ENCODE measurements around the gene KCNJ14. TPM values are rescaled to one million over a fixed set of nuclear protein-coding genes. Genes with fewer than 3 reads are reported as not detected.
A peak's percentile ranks its signal among the peaks of the same experiment; 100 is the strongest.

KCNJ14 gene
- total RNA-seq, 1 donor from 2014 or later = 1.6 TPM

DNA sequence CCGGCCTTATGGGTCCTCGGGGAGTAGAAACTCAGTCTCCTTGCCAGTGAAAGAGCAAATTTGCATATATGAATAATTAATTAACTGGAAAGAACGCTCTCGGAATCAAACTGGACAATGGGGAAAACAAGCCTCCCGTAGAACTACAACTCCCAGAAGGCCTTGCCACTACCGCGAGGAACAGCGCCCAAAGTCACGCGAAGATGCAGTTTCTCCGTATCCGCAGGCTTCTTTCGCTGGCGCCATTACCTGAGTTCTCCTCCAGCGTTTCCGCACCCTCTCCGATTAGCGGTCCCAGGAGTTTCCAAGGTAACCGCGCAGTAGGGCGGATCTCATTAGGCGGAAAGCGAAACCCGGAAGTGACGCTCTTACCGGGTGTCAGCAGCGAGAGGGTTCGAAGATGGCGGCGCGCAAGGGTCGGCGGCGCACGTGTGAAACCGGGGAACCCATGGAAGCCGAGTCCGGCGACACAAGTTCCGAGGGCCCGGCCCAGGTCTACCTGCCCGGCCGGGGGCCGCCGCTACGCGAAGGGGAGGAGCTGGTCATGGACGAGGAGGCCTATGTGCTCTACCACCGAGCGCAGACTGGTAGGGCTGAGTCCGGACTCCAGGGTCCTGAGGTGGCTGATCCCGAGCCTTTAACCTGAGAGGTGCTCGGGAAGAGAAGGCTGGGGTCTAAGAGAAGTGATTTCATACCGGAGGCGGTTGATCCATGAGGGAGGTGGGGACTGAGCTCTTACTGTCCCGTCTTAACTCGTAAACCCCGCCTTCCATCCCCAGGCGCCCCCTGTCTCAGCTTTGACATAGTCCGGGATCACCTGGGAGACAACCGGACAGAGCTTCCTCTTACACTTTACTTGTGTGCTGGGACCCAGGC lies 9.5 kb upstream of the KCNJ14 start, which contains the start of gene GRWD1:
Gene GRWD1 (plus strand): TSS at position 378 of the 876 bp plus-strand sequence. CDS start 23 bp downstream, at position 401.
- peak; percentile 96 for DNase-seq (ENCODE audit: extremely low spot score, unreplicated experiment)
- TF ChIP-seq CTCF (IDR thresholded peaks at IDR 0.05) = peak; percentile 6
- no peaks in the 10 kb centered on the region for H3K9me3 Mint-ChIP-seq (ENCODE audit: unreplicated experiment)
- peaks cover 14% of the 10 kb centered on the region for H3K4me1 Mint-ChIP-seq (ENCODE audit: unreplicated experiment)
- H3K27me3 Mint-ChIP-seq (ENCODE audit: unreplicated experiment) = no peaks in the 10 kb centered on the region
- peak within 1 kb of the TSS; percentile 99 for H3K27ac Mint-ChIP-seq (ENCODE audit: unreplicated experiment)
- H3K36me3 Mint-ChIP-seq (ENCODE audit: unreplicated experiment) = peaks cover 20% of the 10 kb centered on the region
- peak within 1 kb of the TSS; percentile 92 for H3K4me3 Mint-ChIP-seq (ENCODE audit: unreplicated experiment)

DNA sequence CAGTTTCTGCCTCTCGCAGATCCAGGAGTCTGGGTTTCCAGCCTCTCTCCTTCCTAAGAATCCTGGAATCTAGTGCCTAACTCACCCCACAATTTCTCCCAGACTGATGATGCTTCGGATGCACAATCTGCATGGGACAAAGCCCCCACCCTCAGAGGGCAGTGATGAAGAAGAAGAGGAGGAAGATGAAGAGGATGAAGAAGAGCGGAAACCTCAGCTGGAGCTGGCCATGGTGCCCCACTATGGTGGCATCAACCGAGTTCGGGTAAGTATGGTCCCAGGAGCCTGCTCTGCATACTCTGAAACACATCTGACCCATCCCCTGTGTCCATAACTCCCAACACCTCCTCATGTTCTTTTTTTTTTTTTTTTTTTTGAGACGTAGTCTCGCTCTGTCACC lies 8.8 kb upstream of the KCNJ14 start:
- Mint-ChIP-seq H3K4me3 (ENCODE audit: unreplicated experiment) (peak overlapping the region; percentile 92), H3K27me3 (ENCODE audit: unreplicated experiment) (no peaks in the 10 kb centered on the region), H3K9me3 (ENCODE audit: unreplicated experiment) (no peaks in the 10 kb centered on the region), H3K36me3 (ENCODE audit: unreplicated experiment) (peaks cover 23% of the 10 kb centered on the region), H3K27ac (ENCODE audit: unreplicated experiment) (no peak overlapping the region), H3K4me1 (ENCODE audit: unreplicated experiment) (peaks cover 14% of the 10 kb centered on the region)
- DNase-seq (ENCODE audit: extremely low spot score, unreplicated experiment) = no peak
- no peak for TF ChIP-seq CTCF (IDR thresholded peaks at IDR 0.05)

- no peak for TF ChIP-seq CTCF (IDR thresholded peaks at IDR 0.05)
- no peak overlapping the region for H3K4me3 Mint-ChIP-seq (ENCODE audit: unreplicated experiment)
- H3K9me3 Mint-ChIP-seq (ENCODE audit: unreplicated experiment) = no peaks in the 10 kb centered on the region
- H3K27me3 Mint-ChIP-seq (ENCODE audit: unreplicated experiment) = no peaks in the 10 kb centered on the region
- DNase-seq (ENCODE audit: extremely low spot score, unreplicated experiment) = no peak
- no peak overlapping the region for H3K27ac Mint-ChIP-seq (ENCODE audit: unreplicated experiment)
- peaks cover 28% of the 10 kb centered on the region for H3K36me3 Mint-ChIP-seq (ENCODE audit: unreplicated experiment)
- H3K4me1 Mint-ChIP-seq (ENCODE audit: unreplicated experiment) = peaks cover 14% of the 10 kb centered on the region
Observed at GRCh38 chr19:48448563-48448962, 6.8 kb upstream of the KCNJ14 start.

GRCh38 chr19:48450441-48450840 lies 4.9 kb upstream of the KCNJ14 start:
- peaks cover 30% of the 10 kb centered on the region for H3K36me3 Mint-ChIP-seq (ENCODE audit: unreplicated experiment)
- H3K4me1 Mint-ChIP-seq (ENCODE audit: unreplicated experiment) = peaks cover 6% of the 10 kb centered on the region
- no peak for TF ChIP-seq CTCF (IDR thresholded peaks at IDR 0.05)
- no peaks in the 10 kb centered on the region for H3K9me3 Mint-ChIP-seq (ENCODE audit: unreplicated experiment)
- DNase-seq (ENCODE audit: extremely low spot score, unreplicated experiment) = no peak
- no peak overlapping the region for H3K27ac Mint-ChIP-seq (ENCODE audit: unreplicated experiment)
- no peaks in the 10 kb centered on the region for H3K27me3 Mint-ChIP-seq (ENCODE audit: unreplicated experiment)
- H3K4me3 Mint-ChIP-seq (ENCODE audit: unreplicated experiment) = no peak overlapping the region

DNA sequence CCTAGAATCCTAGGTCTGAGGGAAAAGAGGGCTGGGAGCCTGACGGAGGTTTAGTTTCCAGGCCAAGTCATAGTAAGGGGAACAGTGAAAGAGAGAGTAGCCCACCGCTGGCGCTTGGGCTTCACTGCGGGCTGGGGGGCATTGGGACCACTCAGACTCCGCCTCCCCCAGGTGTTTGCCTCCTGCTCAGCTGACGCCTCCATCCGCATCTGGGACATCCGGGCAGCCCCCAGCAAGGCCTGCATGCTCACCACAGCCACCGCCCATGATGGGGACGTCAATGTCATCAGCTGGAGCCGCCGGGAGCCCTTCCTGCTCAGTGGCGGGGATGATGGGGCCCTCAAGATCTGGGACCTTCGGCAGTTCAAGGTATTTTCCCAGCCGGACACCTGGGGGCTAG lies 4.5 kb upstream of the KCNJ14 start:
- H3K27me3 Mint-ChIP-seq (ENCODE audit: unreplicated experiment) = no peaks in the 10 kb centered on the region
- DNase-seq (ENCODE audit: extremely low spot score, unreplicated experiment) = no peak
- H3K36me3 Mint-ChIP-seq (ENCODE audit: unreplicated experiment) = peaks cover 30% of the 10 kb centered on the region
- no peak overlapping the region for H3K27ac Mint-ChIP-seq (ENCODE audit: unreplicated experiment)
- H3K4me3 Mint-ChIP-seq (ENCODE audit: unreplicated experiment) = no peak overlapping the region
- H3K4me1 Mint-ChIP-seq (ENCODE audit: unreplicated experiment) = peaks cover 6% of the 10 kb centered on the region
- no peak for TF ChIP-seq CTCF (IDR thresholded peaks at IDR 0.05)
- H3K9me3 Mint-ChIP-seq (ENCODE audit: unreplicated experiment) = no peaks in the 10 kb centered on the region
